SK-N-SH (cell line): ENCODE results near the gene OXT. TPM values are rescaled to one million over a fixed set of nuclear protein-coding genes. Genes with fewer than 3 reads are reported as not detected.
A peak's percentile ranks its signal among the peaks of the same experiment; 100 is the strongest.

Source experiments
- CTCF ChIA-PET: fragments of 300-600, 350-600 bp; formaldehyde crosslinking; extraction: SDS; loops from one replicate; lab custom pipeline; 2021; lab: Yijun Ruan, JAX
- POLR2A ChIA-PET: fragments of 350-600 bp; sonication (Branson Sonifier 250); formaldehyde crosslinking; extraction: SDS; loops from one replicate; lab custom pipeline; 2020; ENCODE audit warnings: antibody characterized with exemption, inconsistent platforms; lab: Yijun Ruan, JAX
- DNase-seq: peaks from one replicate; pipeline ENCODE4 v3.0.0; 2012
- H2AFZ ChIP-seq: fragments of 200-600 bp; sonication (generic); 2 replicates; pipeline ENCODE4 v1.8.1; 2016; ENCODE audit warnings: antibody characterized with exemption, mild to moderate bottlenecking, low read depth
- H3F3A ChIP-seq: fragments of 200-600 bp; sonication (generic); replicated peaks from 2 replicates; pipeline ENCODE3; 2016; ENCODE audit warnings: antibody characterized with exemption, mild to moderate bottlenecking; ENCODE audit not compliant: insufficient read depth
- H3K27ac ChIP-seq, 2 experiments: fragments of 200-500 bp in 1 of 2; fragments of 200-600 bp in 1 of 2; sonication (Bioruptor generic) in 1 of 2; sonication (generic), shearing (Covaris generic) in 1 of 2; 2 replicates each; pipeline versions ENCODE4 v1.5.1 to v1.6.1; 2014 to 2016; ENCODE audit warnings: low read depth in 2 of 2, inconsistent platforms in 1 of 2, low read length in 1 of 2, mild to moderate bottlenecking in 1 of 2, mixed read lengths in 1 of 2
- H3K27me3 ChIP-seq: fragments of 200-600 bp; sonication (generic), shearing (Covaris generic); 2 replicates; pipeline ENCODE4 v1.6.1; 2016; ENCODE audit warnings: mixed run types; ENCODE audit not compliant: insufficient read depth
- H3K36me3 ChIP-seq, 2 experiments: fragments of 200-500 bp in 1 of 2; fragments of 200-600 bp in 1 of 2; sonication (Bioruptor generic) in 1 of 2; sonication (generic) in 1 of 2; replicated peaks in 1 of 2; 2 replicates each; pipeline versions ENCODE3 to v1.5.1; 2014 to 2016; ENCODE audit warnings: low read length in 1 of 2, mild to moderate bottlenecking in 1 of 2; ENCODE audit not compliant: insufficient read depth in 2 of 2, control insufficient read depth in 1 of 2
- H3K4me1 ChIP-seq, 2 experiments: fragments of 200-500 bp in 1 of 2; fragments of 200-600 bp in 1 of 2; sonication (Bioruptor generic) in 1 of 2; sonication (generic), shearing (Covaris generic) in 1 of 2; 2 replicates each; pipeline versions ENCODE4 v1.5.1 to v1.6.1; 2014 to 2016; ENCODE audit warnings: low read depth in 1 of 2, low read length in 1 of 2, mixed run types in 1 of 2; ENCODE audit not compliant: insufficient read depth in 2 of 2, control insufficient read depth in 1 of 2
- H3K4me2 ChIP-seq: fragments of 200-600 bp; sonication (generic), shearing (Covaris generic); 2 replicates; pipeline ENCODE4 v1.6.1; 2017; ENCODE audit warnings: mixed run types
- H3K4me3 ChIP-seq, 2 experiments: fragments of 200-500 bp in 1 of 2; fragments of 200-600 bp in 1 of 2; sonication (Bioruptor generic) in 1 of 2; sonication (generic), shearing (Covaris generic) in 1 of 2; 2 replicates each; pipeline versions ENCODE4 v1.5.1 to v1.8.1; 2014 to 2016; ENCODE audit warnings: low read depth in 2 of 2, inconsistent platforms in 1 of 2, low read length in 1 of 2, mild to moderate bottlenecking in 1 of 2, mixed read lengths in 1 of 2, moderate library complexity in 1 of 2
- H3K79me2 ChIP-seq: fragments of 200-600 bp; sonication (generic); 2 replicates; pipeline ENCODE4 v1.8.1; 2017; ENCODE audit warnings: mild to moderate bottlenecking; ENCODE audit not compliant: insufficient read depth
- H3K9ac ChIP-seq: fragments of 200-600 bp; sonication (generic); 2 replicates; pipeline ENCODE4 v1.6.1; 2017; ENCODE audit warnings: mixed run types
- H3K9me2 ChIP-seq: fragments of 200-600 bp; sonication (generic); 2 replicates; pipeline ENCODE4 v1.6.1; 2017; ENCODE audit warnings: mixed run types
- H3K9me3 ChIP-seq: fragments of 200-600 bp; sonication (generic); 2 replicates; pipeline ENCODE4 v1.6.1; 2017; ENCODE audit warnings: mixed run types, mild to moderate bottlenecking, moderate library complexity
- H4K20me1 ChIP-seq: fragments of 200-600 bp; sonication (generic); 2 replicates; pipeline ENCODE4 v1.6.1; 2017; ENCODE audit warnings: mild to moderate bottlenecking, mixed run types; ENCODE audit not compliant: insufficient read depth
- CTCF ChIP-seq: fragments of 200-600 bp; sonication (generic); IDR thresholded peaks from 2 replicates; pipeline ENCODE4 v1.6.1; 2017; ENCODE audit warnings: antibody characterized with exemption, mild to moderate bottlenecking, moderate library complexity
- FOXJ3 ChIP-seq: sonication (generic); formaldehyde crosslinking; IDR thresholded peaks from 2 replicates; pipeline ENCODE4 v1.5.1; 2020; ENCODE audit warnings: mild to moderate bottlenecking, missing genetic modification reagents
- PBX3 ChIP-seq: IDR thresholded peaks from 2 replicates; pipeline ENCODE4; 2012
- POLR2AphosphoS5 ChIP-seq: IDR thresholded peaks from 2 replicates; pipeline ENCODE4 v1.6.1; 2012; ENCODE audit warnings: low read depth, low read length
- RAD21 ChIP-seq: IDR thresholded peaks from 2 replicates; pipeline ENCODE4 v1.6.1; 2012; ENCODE audit warnings: mild to moderate bottlenecking, low read length
- RXRA ChIP-seq: IDR thresholded peaks from 2 replicates; pipeline ENCODE4 v1.4.0; 2012; ENCODE audit warnings: low read depth, mild to moderate bottlenecking, borderline replicate concordance
- TEAD4 ChIP-seq: IDR thresholded peaks from 2 replicates; pipeline ENCODE4 v1.4.0; 2012; ENCODE audit warnings: mild to moderate bottlenecking, borderline replicate concordance; ENCODE audit not compliant: insufficient read depth
- USF2 ChIP-seq: fragments of 150-350 bp; IDR thresholded peaks from 2 replicates; pipeline ENCODE4 v1.6.1; 2017; ENCODE audit warnings: antibody characterized with exemption, low read length, low read depth, borderline replicate concordance
- YY1 ChIP-seq: IDR thresholded peaks from 2 replicates; pipeline ENCODE4 v1.4.0; 2012; ENCODE audit warnings: low read depth, mild to moderate bottlenecking
- WGBS: methylation state at CpG from one replicate; pipeline ENCODE4 v1.1.6; 2017; ENCODE audit warnings: low lambda C conversion rate; 5-methylcytosine and 5-hydroxymethylcytosine counted together
- polyA plus RNA-seq, 3 experiments: library from polyadenylated mRNA; depleted of rRNA; stranded (reverse); fragments of >200 nt; gene quantifications; 2 replicates each; pipeline ENCODE4 v1.2.3, GENCODE V29; 2012
- TF ChIP-seq, protein P1 (sequence below): IDR thresholded peaks from 2 replicates; pipeline ENCODE4 v1.4.0; 2012; ENCODE audit warnings: low read depth, borderline replicate concordance

OXT gene
- polyA plus RNA-seq, 1 of the 3 experiments (the other 2 are of a cell fraction), result not detected

DNA sequence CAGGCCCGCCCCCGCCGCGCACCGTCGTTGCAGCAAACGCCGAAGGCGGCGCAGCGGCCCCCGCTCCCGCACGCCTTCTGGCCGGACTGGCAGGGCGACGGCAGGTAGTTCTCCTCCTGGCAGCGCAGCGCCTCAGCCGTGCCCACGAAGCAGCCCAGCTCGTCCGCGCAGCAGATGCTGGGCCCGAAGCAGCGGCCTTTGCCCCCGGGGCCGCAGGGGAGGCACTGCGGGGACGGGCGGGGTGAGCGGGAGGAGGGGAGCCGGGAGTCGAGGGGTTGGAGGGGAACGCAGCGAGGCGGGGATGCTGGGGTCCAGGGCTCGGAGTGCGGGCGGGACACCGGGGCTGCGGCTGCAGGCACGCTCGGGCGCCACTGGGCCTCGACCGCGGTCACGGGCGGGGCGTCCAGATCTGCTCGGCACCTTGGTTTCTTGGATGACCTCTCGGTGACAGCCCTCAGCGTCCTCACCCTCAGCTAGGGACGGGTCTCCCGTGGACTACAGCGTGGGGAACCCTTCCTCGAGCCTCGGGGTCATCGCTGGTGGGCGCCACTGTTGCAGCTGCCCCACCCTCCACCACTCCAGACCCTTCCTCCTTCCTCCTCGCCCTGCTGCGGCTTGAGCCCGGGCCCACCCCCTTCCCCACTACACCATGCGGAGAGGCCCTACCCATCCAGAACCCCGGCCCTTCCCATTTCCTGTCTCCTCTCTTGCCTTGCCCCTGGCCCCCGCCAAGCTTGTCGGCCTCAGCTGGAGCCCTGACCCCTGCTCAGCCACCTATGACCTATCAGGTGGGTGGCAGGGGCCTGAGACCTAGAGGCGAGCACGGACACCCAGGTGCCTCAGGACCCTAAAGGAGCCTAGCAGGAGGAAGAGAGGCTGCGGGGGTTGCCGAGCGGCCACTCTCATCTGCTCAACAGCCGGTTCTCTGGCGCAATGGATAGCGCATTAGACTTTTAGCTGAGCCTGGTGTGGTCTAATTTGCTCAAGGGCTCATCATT lies 11.8 kb downstream of the OXT start:
- H3K4me1 ChIP-seq, result peaks cover 2 to 5% of the 10 kb centered on the region in 2 experiments; a peak in 2 of 4 replicates
- no peak overlapping the region for H3K9ac ChIP-seq
- no peaks in the 10 kb centered on the region for H3K27me3 ChIP-seq
- H3K79me2 ChIP-seq, result no peaks in the 10 kb centered on the region
- no peak overlapping the region for H3K4me2 ChIP-seq
- H3K36me3 ChIP-seq, result no peaks in the 10 kb centered on the region
- no peak overlapping the region for H3K4me3 ChIP-seq
- no peak overlapping the region for H3K27ac ChIP-seq
- peak; percentile 54 for DNase-seq
- WGBS, result 84% methylated on average over 38 of the region's 76 CpGs
- H3F3A ChIP-seq, result no peaks in the 10 kb centered on the region
- CTCF ChIA-PET, result no interaction called here
- no peaks in the 10 kb centered on the region for H3K9me3 ChIP-seq
- no peak for TF ChIP-seq TEAD4
- no peak for TF ChIP-seq POLR2AphosphoS5
- TF ChIP-seq FOXJ3 (CRISPR knock-in tag), result no peak
- no peak for TF ChIP-seq PBX3
- TF ChIP-seq YY1, result no peak
- TF ChIP-seq RAD21, result no peak
- no peak for TF ChIP-seq USF2
- TF ChIP-seq, protein P1, sequence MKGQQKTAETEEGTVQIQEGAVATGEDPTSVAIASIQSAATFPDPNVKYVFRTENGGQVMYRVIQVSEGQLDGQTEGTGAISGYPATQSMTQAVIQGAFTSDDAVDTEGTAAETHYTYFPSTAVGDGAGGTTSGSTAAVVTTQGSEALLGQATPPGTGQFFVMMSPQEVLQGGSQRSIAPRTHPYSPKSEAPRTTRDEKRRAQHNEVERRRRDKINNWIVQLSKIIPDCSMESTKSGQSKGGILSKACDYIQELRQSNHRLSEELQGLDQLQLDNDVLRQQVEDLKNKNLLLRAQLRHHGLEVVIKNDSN, result no peak
- TF ChIP-seq RXRA, result no peak
- TF ChIP-seq CTCF, result no peak
- H4K20me1 ChIP-seq, result no peaks in the 10 kb centered on the region
- POLR2A ChIA-PET, result no interaction called here
- no peak overlapping the region for H2AFZ ChIP-seq
- no peaks in the 10 kb centered on the region for H3K9me2 ChIP-seq
